HCT116 (cell line): ENCODE data around the gene MAML1. TPM values are rescaled to one million over a fixed set of nuclear protein-coding genes. Genes with fewer than 3 reads are reported as not detected.

ENCODE experiments used
- ATAC-seq: fragments of 200-7000 bp; cut with Tn5 transposase; 2 replicates; pipeline ENCODE4 v1.9.1; 2020; ENCODE audit warnings: mild to moderate bottlenecking, moderate library complexity
- BruUV-seq: library from RNA; stranded (reverse); fragments of 400-500 nt; replicated peaks from 2 replicates; lab custom pipeline; 2021; lab: Mats Ljungman, UMichigan
- CTCF ChIA-PET: fragments of 300-600 bp; sonication (Branson Sonifier 250); formaldehyde crosslinking; loops from one replicate; lab custom pipeline; 2021; ENCODE audit warnings: antibody characterized with exemption; lab: Charles Lee
- POLR2A ChIA-PET: fragments of 300-600, 350-600 bp; sonication (Branson Sonifier 250); formaldehyde crosslinking; loops from one replicate; lab custom pipeline; 2021; ENCODE audit warnings: antibody characterized with exemption; lab: Charles Lee
- RAD21 ChIA-PET, 2 experiments: fragments of 300-600 bp; sonication (Branson Sonifier 250); formaldehyde crosslinking; loops; one replicate each; lab custom pipeline; 2023; ENCODE audit warnings: low total read pairs in 2 of 2; ENCODE audit not compliant: uncharacterized antibody in 2 of 2, unreplicated experiment in 2 of 2, low non-redundant PET in 1 of 2; lab: Charles Lee
- DNase-seq: peaks from one replicate; pipeline ENCODE4 v3.0.0-alpha.2; 2010; ENCODE audit warnings: low read depth, low spot score
- H2AFZ ChIP-seq: fragments of 200-600 bp; shearing (Covaris generic), sonication (generic); 2 replicates; pipeline ENCODE4 v1.6.1; 2017; ENCODE audit warnings: low read depth, mixed run types, mixed read lengths, antibody characterized with exemption, low read length; ENCODE audit not compliant: poor library complexity, severe bottlenecking
- H3K27ac ChIP-seq: 2 replicates; pipeline ENCODE4 v1.5.1; 2012; ENCODE audit warnings: low read depth, low read length
- H3K27me3 ChIP-seq: fragments of 200-600 bp; sonication (generic); 2 replicates; pipeline ENCODE4 v1.6.1; 2016; ENCODE audit warnings: mixed run types, low read length, mixed read lengths; ENCODE audit not compliant: insufficient read depth
- H3K36me3 ChIP-seq, 2 experiments: fragments of 200-500 bp in 1 of 2; fragments of 200-600 bp in 1 of 2; sonication (Bioruptor generic) in 1 of 2; sonication (generic) in 1 of 2; 2 replicates each; pipeline versions ENCODE4 v1.5.1 to v1.6.1; 2014 to 2016; ENCODE audit warnings: low read length in 2 of 2, inconsistent platforms in 1 of 2, mixed read lengths in 1 of 2, mixed run types in 1 of 2; ENCODE audit not compliant: insufficient read depth in 2 of 2, control insufficient read depth in 1 of 2
- H3K4me1 ChIP-seq, 2 experiments: fragments of 200-600 bp in 1 of 2; sonication (generic) in 1 of 2; 2 replicates each; pipeline versions ENCODE4 v1.5.1 to v1.6.1; 2012 to 2017; ENCODE audit warnings: low read length in 2 of 2, inconsistent platforms in 1 of 2, mild to moderate bottlenecking in 1 of 2, mixed read lengths in 1 of 2, mixed run types in 1 of 2, moderate library complexity in 1 of 2; ENCODE audit not compliant: insufficient read depth in 2 of 2, control insufficient read depth in 1 of 2
- H3K4me2 ChIP-seq: fragments of 200-600 bp; sonication (generic); 2 replicates; pipeline ENCODE4 v1.6.1; 2017; ENCODE audit warnings: mixed run types, low read length, mixed read lengths
- H3K4me3 ChIP-seq, 2 experiments: fragments of 200-600 bp in 1 of 2; sonication (generic) in 1 of 2; replicated peaks in 1 of 2; 2 replicates each; pipeline ENCODE4 v1.5.1; 2011 to 2016; ENCODE audit warnings: low read length in 2 of 2, control low read depth in 1 of 2, low read depth in 1 of 2, mild to moderate bottlenecking in 1 of 2, mixed read lengths in 1 of 2, mixed run types in 1 of 2
- H3K79me2 ChIP-seq: fragments of 200-600 bp; sonication (generic); 2 replicates; pipeline ENCODE4 v1.6.1; 2017; ENCODE audit warnings: mild to moderate bottlenecking, mixed run types, low read length, moderate library complexity, mixed read lengths; ENCODE audit not compliant: insufficient read depth
- H3K9ac ChIP-seq: fragments of 200-600 bp; sonication (generic); 2 replicates; pipeline ENCODE4 v1.6.1; 2016; ENCODE audit warnings: low read length, mixed read lengths
- H3K9me2 ChIP-seq: fragments of 200-600 bp; sonication (generic), shearing (Covaris generic); 2 replicates; pipeline ENCODE4 v1.6.1; 2017; ENCODE audit warnings: mixed run types, mild to moderate bottlenecking, moderate library complexity; ENCODE audit not compliant: insufficient read depth
- H3K9me3 ChIP-seq, 2 experiments: fragments of 200-500 bp in 1 of 2; fragments of 200-600 bp in 1 of 2; sonication (Bioruptor generic) in 1 of 2; sonication (generic) in 1 of 2; 2 replicates each; pipeline ENCODE4 v1.6.1; 2014 to 2017; ENCODE audit warnings: low read length in 2 of 2, mixed read lengths in 2 of 2, inconsistent platforms in 1 of 2, low read depth in 1 of 2, mild to moderate bottlenecking in 1 of 2, mixed run types in 1 of 2, moderate library complexity in 1 of 2; ENCODE audit not compliant: control insufficient read depth in 1 of 2, insufficient read depth in 1 of 2
- H4K20me1 ChIP-seq: fragments of 200-600 bp; sonication (generic), shearing (Covaris generic); 2 replicates; pipeline ENCODE4 v1.6.1; 2017; ENCODE audit warnings: mixed run types, mild to moderate bottlenecking, moderate library complexity; ENCODE audit not compliant: insufficient read depth
- ATF3 ChIP-seq: IDR thresholded peaks from 2 replicates; pipeline ENCODE4 v1.6.1; 2012
- CEBPB ChIP-seq: IDR thresholded peaks from 2 replicates; pipeline ENCODE4 v1.6.1; 2012; ENCODE audit warnings: low read depth
- CTCF ChIP-seq, 3 experiments: fragments of 200-600 bp in 1 of 3; sonication (generic) in 1 of 3; IDR thresholded peaks in 2 of 3; conservative IDR thresholded peaks in 1 of 3; 2 replicates each; pipeline ENCODE4 v1.5.1; 2012 to 2017; ENCODE audit warnings: low read depth in 2 of 3, low read length in 2 of 3, antibody characterized with exemption in 1 of 3, borderline replicate concordance in 1 of 3, control low read depth in 1 of 3, mild to moderate bottlenecking in 1 of 3, mixed read lengths in 1 of 3, mixed run types in 1 of 3, moderate library complexity in 1 of 3; ENCODE audit not compliant: insufficient read depth in 1 of 3
- EGR1 ChIP-seq: IDR thresholded peaks from 2 replicates; pipeline ENCODE4 v1.6.1; 2012; ENCODE audit warnings: low read depth
- ELF1 ChIP-seq: IDR thresholded peaks from 2 replicates; pipeline ENCODE4 v1.6.1; 2012; ENCODE audit warnings: low read depth, borderline replicate concordance
- EZH2 ChIP-seq: fragments of 200-600 bp; sonication (generic); IDR thresholded peaks from 2 replicates; pipeline ENCODE4 v1.6.1; 2017; ENCODE audit warnings: antibody characterized with exemption, mixed run types
- EZH2phosphoT487 ChIP-seq: fragments of 200-600 bp; IDR thresholded peaks from 2 replicates; pipeline ENCODE4 v1.6.1; 2018; ENCODE audit warnings: antibody characterized with exemption, borderline replicate concordance
- FOSL1 ChIP-seq: IDR thresholded peaks from 2 replicates; pipeline ENCODE4 v1.6.1; 2012; ENCODE audit warnings: low read depth
- JUND ChIP-seq: IDR thresholded peaks from 2 replicates; pipeline ENCODE4 v1.6.1; 2012
- MAX ChIP-seq: IDR thresholded peaks from 2 replicates; pipeline ENCODE4 v1.6.1; 2012
- RAD21 ChIP-seq: IDR thresholded peaks from 2 replicates; pipeline ENCODE4 v1.6.1; 2012; ENCODE audit warnings: low read depth, mild to moderate bottlenecking
- SIN3A ChIP-seq: IDR thresholded peaks from 2 replicates; pipeline ENCODE4 v1.6.1; 2012; ENCODE audit warnings: low read depth
- SP1 ChIP-seq: IDR thresholded peaks from 2 replicates; pipeline ENCODE4 v1.6.1; 2012; ENCODE audit warnings: low read depth
- SRF ChIP-seq: IDR thresholded peaks from 2 replicates; pipeline ENCODE4 v1.6.1; 2012; ENCODE audit warnings: low read depth
- TCF7L2 ChIP-seq: IDR thresholded peaks from 2 replicates; pipeline ENCODE4 v1.7.0; 2011; ENCODE audit warnings: borderline replicate concordance, inconsistent platforms; ENCODE audit not compliant: insufficient read depth, insufficient read length; ENCODE audit errors: extremely low read depth
- ZBTB33 ChIP-seq: IDR thresholded peaks from 2 replicates; pipeline ENCODE4 v1.6.1; 2011; ENCODE audit warnings: mild to moderate bottlenecking, low read length, moderate library complexity; ENCODE audit not compliant: insufficient replicate concordance; ENCODE audit errors: extremely low read depth
- ZFX ChIP-seq: fragments of 450-650 bp; IDR thresholded peaks from 2 replicates; pipeline ENCODE4 v1.6.1; 2017
- ZNF274 ChIP-seq: fragments of 200-500 bp; sonication (Bioruptor generic); IDR thresholded peaks from 2 replicates; pipeline ENCODE4 v1.6.1; 2014; ENCODE audit warnings: mild to moderate bottlenecking, low read depth, low read length, inconsistent platforms
- intact Hi-C: fragments of 100-400 bp; cut with micrococcal nuclease; formaldehyde crosslinking; loops from 2 replicates; pipeline ENCODE4 v1.10.0; 2022
- total RNA-seq: library from RNA; stranded (reverse); gene quantifications from one replicate; pipeline ENCODE4 v1.2.1, GENCODE V29; 2021; ENCODE audit not compliant: unreplicated experiment

The MAML1 gene
- total RNA-seq, 1 experiment from 2014 or later = 29.5 TPM

- Histone ChIP-seq H3K4me2 (no peak overlapping the region), H4K20me1 (peaks cover 12% of the 10 kb centered on the region; the same call in 1 of the 2 replicates), H3K4me3 (no peak overlapping the region), H3K9me3 (no peaks in the 10 kb centered on the region), H3K36me3 (peaks cover 49 to 73% of the 10 kb centered on the region in 2 experiments; a peak in 3 of 4 replicates), H3K4me1 (peaks cover 14 to 30% of the 10 kb centered on the region in 2 experiments), H2AFZ (no peak overlapping the region), H3K27ac (no peak overlapping the region), H3K27me3 (no peaks in the 10 kb centered on the region), H3K79me2 (peaks cover 80% of the 10 kb centered on the region)
- RAD21 ChIA-PET = no interaction called here
- CTCF ChIA-PET = no interaction called here
- intact Hi-C loops = no loop called here
- POLR2A ChIA-PET = no interaction called here
- BruUV-seq = no TSS peak
- ATAC-seq = no peak
- no peak for DNase-seq
- no peak for TF ChIP-seq SP1
- TF ChIP-seq EZH2phosphoT487 = no peak
- no peak for TF ChIP-seq JUND
- TF ChIP-seq CTCF (IDR thresholded peaks at IDR 0.05 in 2 of 3, conservative IDR thresholded peaks at IDR 0.05 in 1 of 3; ENCODE audit: borderline replicate concordance in 1 of 3, insufficient read depth in 1 of 3, low read depth in 2 of 3, low read length in 2 of 3) = no peak
- TF ChIP-seq EZH2 = no peak
- TF ChIP-seq SRF = no peak
- TF ChIP-seq ZBTB33 = no peak
- TF ChIP-seq TCF7L2 = no peak
- no peak for TF ChIP-seq ZFX
- no peak for TF ChIP-seq CEBPB
- no peak for TF ChIP-seq ELF1
- no peak for TF ChIP-seq EGR1
- no peak for TF ChIP-seq ZNF274
- TF ChIP-seq RAD21 = no peak
- no peak for TF ChIP-seq FOSL1
- no peak for TF ChIP-seq ATF3
- TF ChIP-seq MAX = no peak
- TF ChIP-seq SIN3A = no peak
- TF ChIP-seq, all 23 proteins: peak for 0
- H3K9ac ChIP-seq = no peak overlapping the region
- H3K9me2 ChIP-seq = no peaks in the 10 kb centered on the region
Measured at GRCh38 chr5:179824745-179825112, 92.1 kb downstream of the MAML1 start.
